ENCODE data around the gene MRFAP1L1. TPM values are rescaled to one million over a fixed set of nuclear protein-coding genes. Genes with fewer than 3 reads are reported as not detected.

The MRFAP1L1 gene
- total RNA-seq, 4 donors from 2014 or later: 43.8 to 54.6 (median 46.9) TPM

DNA sequence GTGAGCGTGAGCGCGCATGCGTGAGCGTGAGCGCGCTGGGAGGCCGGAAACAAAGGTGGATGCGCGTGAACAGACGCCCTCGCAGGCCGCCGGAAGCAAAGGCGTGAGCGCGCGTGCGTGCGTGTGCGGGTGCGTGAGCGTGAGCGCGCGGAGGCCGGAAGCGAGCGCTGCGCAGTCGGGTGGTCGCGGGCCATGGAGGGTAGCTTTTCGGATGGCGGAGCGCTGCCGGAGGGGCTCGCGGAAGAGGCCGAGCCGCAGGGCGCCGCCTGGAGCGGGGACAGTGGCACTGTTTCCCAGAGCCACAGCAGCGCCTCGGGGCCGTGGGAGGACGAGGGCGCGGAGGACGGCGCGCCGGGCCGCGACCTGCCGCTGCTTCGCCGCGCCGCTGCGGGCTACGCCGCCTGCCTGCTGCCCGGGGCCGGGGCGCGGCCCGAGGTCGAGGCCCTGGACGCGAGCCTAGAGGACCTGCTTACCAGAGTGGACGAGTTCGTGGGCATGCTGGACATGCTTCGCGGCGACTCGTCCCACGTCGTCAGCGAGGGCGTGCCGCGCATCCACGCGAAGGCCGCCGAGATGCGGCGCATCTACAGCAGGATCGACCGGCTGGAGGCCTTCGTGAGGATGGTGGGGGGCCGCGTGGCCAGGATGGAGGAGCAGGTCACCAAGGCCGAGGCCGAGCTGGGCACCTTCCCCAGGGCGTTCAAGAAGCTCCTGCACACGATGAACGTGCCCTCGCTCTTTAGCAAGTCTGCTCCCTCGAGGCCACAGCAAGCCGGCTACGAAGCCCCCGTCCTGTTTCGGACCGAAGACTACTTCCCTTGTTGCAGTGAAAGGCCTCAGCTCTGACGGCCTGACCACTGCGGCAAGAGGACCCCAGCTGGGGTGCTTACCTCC is 6.6 kb upstream of the MRFAP1L1 start, which contains the start of gene BLOC1S4:
Gene BLOC1S4, plus strand, starts transcription at position 157 of the 894 bp plus-strand sequence. Its CDS starts 36 bp downstream, at position 193.
- Histone ChIP-seq H3K27ac (peak within 1 kb of the TSS; percentile 85 to 95 (median 92)), H3K27me3 (no peaks in the 10 kb centered on the region), H3K4me3 (peak within 1 kb of the TSS; percentile 75 to 89 (median 80)), H3K9me3 (no peaks in the 10 kb centered on the region), H3K4me1 (peaks cover 27 to 28% of the 10 kb centered on the region in 2 donors), H3K36me3 (no peaks in the 10 kb centered on the region)
- in situ Hi-C loops (cut with MboI; ENCODE audit: low sequenced_read_pairs in 4 of 4) (loop anchor here in 3 of 4 donors (10.0 kb wide), 4 partner anchors 149 to 359 kb away; partner anchors contain the start of gene GRPEL1 (in 1 of the 3)), intact Hi-C loops (cut with DNase I; ENCODE audit: low total_unique reads) (loop anchor here (1.0 to 5.0 kb wide), 3 partner anchors 55 to 271 kb away; partner anchors contain the start of gene KIAA0232)
- peak; percentile 87 to 88 for ATAC-seq
- DNase-seq: peak; percentile 81 to 86
- TF ChIP-seq, protein P1, sequence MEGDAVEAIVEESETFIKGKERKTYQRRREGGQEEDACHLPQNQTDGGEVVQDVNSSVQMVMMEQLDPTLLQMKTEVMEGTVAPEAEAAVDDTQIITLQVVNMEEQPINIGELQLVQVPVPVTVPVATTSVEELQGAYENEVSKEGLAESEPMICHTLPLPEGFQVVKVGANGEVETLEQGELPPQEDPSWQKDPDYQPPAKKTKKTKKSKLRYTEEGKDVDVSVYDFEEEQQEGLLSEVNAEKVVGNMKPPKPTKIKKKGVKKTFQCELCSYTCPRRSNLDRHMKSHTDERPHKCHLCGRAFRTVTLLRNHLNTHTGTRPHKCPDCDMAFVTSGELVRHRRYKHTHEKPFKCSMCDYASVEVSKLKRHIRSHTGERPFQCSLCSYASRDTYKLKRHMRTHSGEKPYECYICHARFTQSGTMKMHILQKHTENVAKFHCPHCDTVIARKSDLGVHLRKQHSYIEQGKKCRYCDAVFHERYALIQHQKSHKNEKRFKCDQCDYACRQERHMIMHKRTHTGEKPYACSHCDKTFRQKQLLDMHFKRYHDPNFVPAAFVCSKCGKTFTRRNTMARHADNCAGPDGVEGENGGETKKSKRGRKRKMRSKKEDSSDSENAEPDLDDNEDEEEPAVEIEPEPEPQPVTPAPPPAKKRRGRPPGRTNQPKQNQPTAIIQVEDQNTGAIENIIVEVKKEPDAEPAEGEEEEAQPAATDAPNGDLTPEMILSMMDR (IDR thresholded peaks at IDR 0.05 in 4 of 5, conservative IDR thresholded peaks at IDR 0.05 in 1 of 5): peak in 3 of 5 experiments; percentile 30 to 36 (median 34)
- peak; percentile 85 to 95 for TF ChIP-seq POLR2A (IDR thresholded peaks at IDR 0.05)

DNA sequence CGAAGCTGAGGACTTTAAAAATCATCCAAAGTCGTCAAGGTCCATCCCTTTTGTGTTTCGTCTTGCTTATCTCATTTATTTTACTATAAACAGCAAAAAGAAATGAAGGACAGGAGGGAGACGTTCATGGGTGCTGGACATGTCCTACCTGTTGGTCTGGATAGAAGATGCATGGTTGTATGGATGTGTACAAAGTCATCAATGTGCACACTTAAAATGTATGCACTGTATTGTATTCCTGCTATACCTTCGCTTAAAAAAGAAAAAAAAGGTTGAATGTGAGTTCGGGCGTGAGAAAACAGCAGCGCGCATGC is 6.0 kb upstream of the MRFAP1L1 start:
- Histone ChIP-seq H3K27ac (peak overlapping the region; percentile 85 to 95 (median 92)), H3K4me1 (peaks cover 27 to 29% of the 10 kb centered on the region in 2 donors), H3K36me3 (no peaks in the 10 kb centered on the region), H3K9me3 (no peaks in the 10 kb centered on the region), H3K27me3 (no peaks in the 10 kb centered on the region), H3K4me3 (peak overlapping the region; percentile 75 to 89 (median 80))
- DNase-seq: no peak
- TF ChIP-seq POLR2A (IDR thresholded peaks at IDR 0.05): no peak
- TF ChIP-seq, protein P1 (IDR thresholded peaks at IDR 0.05 in 4 of 5, conservative IDR thresholded peaks at IDR 0.05 in 1 of 5): no peak
- intact Hi-C loops (cut with DNase I; ENCODE audit: low total_unique reads): loop anchor here (1.0 to 5.0 kb wide), 3 partner anchors 55 to 272 kb away; partner anchors contain the start of gene KIAA0232
- ATAC-seq: peak; percentile 11 to 12
- in situ Hi-C loops (cut with MboI; ENCODE audit: low sequenced_read_pairs in 4 of 4): loop anchor here in 3 of 4 donors (10.0 kb wide), 4 partner anchors 149 to 359 kb away; partner anchors contain the start of gene GRPEL1 (in 1 of the 3)

DNA sequence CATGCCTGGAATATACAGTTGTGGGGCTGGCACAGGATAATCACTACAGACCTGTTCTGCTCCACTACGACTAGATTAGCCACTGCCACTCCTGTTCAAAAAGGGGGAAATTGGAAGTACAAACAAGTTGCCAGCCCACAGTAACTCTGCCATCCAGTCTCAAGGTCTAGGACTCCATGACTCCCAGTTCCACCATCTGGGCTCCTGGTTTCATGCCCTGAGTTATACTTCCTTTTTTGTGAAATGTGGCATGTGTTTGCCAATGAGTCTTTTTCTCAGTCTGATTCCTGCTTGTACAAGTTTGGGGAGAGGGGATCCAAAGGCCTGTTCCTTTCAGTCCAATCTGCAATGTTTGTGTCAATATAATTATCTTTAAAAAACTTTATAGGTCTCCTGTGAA is 5.3 kb upstream of the MRFAP1L1 start:
- no peaks in the 10 kb centered on the region for H3K27me3 ChIP-seq
- H3K27ac ChIP-seq: no peak overlapping the region
- no peak for DNase-seq
- H3K9me3 ChIP-seq: no peaks in the 10 kb centered on the region
- no peaks in the 10 kb centered on the region for H3K36me3 ChIP-seq
- no peak for ATAC-seq
- peak overlapping the region in 1 of 4 donors; percentile 83 for H3K4me3 ChIP-seq
- intact Hi-C loops (cut with DNase I; ENCODE audit: low total_unique reads) (loop anchor here (5.0 kb wide), 1 partner anchor 272 kb away; no protein-coding TSS in a partner anchor), in situ Hi-C loops (cut with MboI; ENCODE audit: low sequenced_read_pairs in 4 of 4) (loop anchor here in 3 of 4 donors (10.0 kb wide), 4 partner anchors 150 to 360 kb away; partner anchors contain the start of gene GRPEL1 (in 1 of the 3))
- TF ChIP-seq, protein P1 (IDR thresholded peaks at IDR 0.05 in 4 of 5, conservative IDR thresholded peaks at IDR 0.05 in 1 of 5): no peak
- TF ChIP-seq POLR2A (IDR thresholded peaks at IDR 0.05): no peak
- H3K4me1 ChIP-seq: peaks cover 29% of the 10 kb centered on the region in 2 donors

DNA sequence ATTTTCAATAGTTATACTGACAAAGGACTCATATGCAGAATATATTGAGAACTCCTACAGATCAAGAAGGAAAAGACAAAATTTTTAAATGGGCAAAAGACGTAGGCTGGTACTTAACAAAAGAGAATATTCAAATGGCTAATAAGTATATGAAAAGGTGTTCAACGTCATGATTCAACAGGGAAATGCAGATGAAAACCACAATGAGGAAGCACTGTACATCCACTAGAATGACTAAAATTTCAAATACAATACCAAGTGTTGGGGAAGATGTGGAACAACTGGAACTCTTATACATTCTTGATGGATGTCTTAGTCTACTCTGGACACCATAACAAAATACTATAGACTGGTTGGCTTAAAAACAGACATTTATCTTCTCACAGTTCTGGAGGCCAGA is 1.3 kb upstream of the MRFAP1L1 start:
- in situ Hi-C loops (cut with MboI; ENCODE audit: low sequenced_read_pairs in 4 of 4): loop anchor here in 3 of 4 donors (10.0 kb wide), 4 partner anchors 154 to 364 kb away; partner anchors contain the start of gene GRPEL1 (in 1 of the 3)
- Histone ChIP-seq H3K36me3 (peaks cover 0 to 8% of the 10 kb centered on the region in 2 donors), H3K9me3 (no peaks in the 10 kb centered on the region), H3K27me3 (no peaks in the 10 kb centered on the region), H3K27ac (no peak overlapping the region), H3K4me1 (peaks cover 40 to 43% of the 10 kb centered on the region in 2 donors), H3K4me3 (no peak overlapping the region)
- intact Hi-C loops (cut with DNase I; ENCODE audit: low total_unique reads): no loop called here
- DNase-seq (no peak), ATAC-seq (no peak)
- TF ChIP-seq, protein P1 (IDR thresholded peaks at IDR 0.05 in 4 of 5, conservative IDR thresholded peaks at IDR 0.05 in 1 of 5): no peak
- TF ChIP-seq POLR2A (IDR thresholded peaks at IDR 0.05): no peak

Data from gastrocnemius medialis (tissue), 4 donors.